CD4-positive, alpha-beta T cell treated with Interleukin-21 for 1 hour (primary cell): ENCODE data around the gene MYH9.

Source experiments
- DNase-seq: peaks from one replicate; pipeline ENCODE4 v3.0.0-alpha.2; 2020

MYH9 gene

GRCh38 chr22:36385491-36386350, 2.0 kb downstream of the MYH9 start:
- DNase-seq: peak; percentile 49

DNA sequence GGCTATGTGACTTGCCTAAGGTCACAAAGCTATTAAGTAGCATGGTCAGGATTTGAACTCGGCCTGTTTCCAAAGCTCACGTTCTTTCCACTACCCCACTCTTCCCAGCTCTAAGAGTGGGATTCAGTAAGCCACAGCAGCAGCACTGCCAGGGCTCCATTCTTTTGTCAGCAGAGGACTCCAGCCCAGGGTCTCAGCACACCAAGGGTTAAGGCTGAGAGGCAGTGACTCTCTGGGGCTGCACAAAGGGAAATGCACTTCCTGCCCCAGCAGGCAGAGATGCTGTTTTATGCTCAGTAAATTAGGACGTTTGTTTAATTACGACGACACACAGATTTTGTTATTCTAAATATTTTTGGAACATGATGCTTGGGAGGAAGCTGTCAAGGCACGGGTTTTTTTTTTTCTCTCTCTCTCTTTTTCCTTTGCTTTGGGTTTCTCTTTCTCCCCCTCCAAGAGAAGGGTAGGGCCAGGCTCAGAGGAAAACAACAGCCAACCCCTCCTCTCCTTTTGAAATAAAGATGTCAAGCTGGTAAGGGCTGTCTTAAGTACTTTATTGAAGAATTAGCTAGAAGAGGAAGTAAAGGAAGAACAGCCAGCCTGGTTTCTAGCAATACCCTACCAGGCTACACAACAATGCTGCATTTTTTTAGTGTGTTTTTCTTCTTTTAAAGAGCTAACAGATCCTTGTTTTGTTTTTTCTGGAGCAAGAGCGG, 2.8 kb downstream of the MYH9 start:
- DNase-seq: peak; percentile 73

GRCh38 chr22:36383110-36383581, 4.6 kb downstream of the MYH9 start:
- DNase-seq: peak; percentile 76

DNA sequence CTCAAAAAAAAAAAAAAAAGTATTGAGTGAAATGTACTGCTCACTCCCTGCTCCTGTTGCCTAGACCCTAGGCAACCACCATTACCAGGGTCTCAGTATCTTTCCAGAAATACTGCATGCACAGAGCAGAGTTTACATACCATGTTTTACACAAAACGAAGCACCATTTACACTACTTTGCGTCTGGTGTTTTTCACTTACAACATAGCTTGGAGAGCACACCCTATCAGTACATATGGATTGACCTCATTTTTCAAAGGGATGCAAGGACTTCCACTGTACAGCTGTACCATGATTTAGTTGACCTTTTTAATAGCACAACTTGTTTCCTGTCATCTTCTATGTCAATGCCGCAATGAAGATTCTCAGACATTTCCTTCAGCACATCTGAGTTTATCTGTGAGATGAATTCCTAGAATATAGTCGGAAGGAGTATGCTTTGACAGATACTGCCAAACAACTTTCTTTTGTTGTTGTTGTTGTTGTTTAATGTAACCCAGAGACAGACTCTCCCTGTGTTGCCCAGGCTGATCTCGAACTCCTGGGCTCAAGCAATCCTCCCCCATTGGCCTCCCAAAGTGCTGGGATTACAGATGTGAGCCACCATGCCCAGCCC, 6.1 kb downstream of the MYH9 start:
- DNase-seq: no peak

GRCh38 chr22:36379593-36380361, 8.0 kb downstream of the MYH9 start:
- DNase-seq: peak; percentile 75

DNA sequence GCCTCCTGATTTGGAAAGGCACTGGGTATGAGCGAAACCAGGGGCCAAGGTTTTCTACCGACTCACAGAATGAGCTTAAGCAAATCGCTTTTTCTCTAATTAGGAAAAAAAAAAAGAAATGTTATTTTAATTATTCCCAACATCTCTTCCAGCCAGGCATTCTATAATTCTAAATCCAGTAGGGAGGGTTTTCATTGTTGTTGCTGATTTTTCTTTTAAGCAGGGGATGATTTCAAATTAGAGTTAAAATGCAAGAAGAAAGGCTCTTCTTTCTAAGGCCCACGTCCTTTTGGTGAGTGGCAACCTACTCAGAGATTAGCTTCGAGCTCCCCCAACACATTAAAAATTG, 8.9 kb downstream of the MYH9 start:
- no peak for DNase-seq

DNA sequence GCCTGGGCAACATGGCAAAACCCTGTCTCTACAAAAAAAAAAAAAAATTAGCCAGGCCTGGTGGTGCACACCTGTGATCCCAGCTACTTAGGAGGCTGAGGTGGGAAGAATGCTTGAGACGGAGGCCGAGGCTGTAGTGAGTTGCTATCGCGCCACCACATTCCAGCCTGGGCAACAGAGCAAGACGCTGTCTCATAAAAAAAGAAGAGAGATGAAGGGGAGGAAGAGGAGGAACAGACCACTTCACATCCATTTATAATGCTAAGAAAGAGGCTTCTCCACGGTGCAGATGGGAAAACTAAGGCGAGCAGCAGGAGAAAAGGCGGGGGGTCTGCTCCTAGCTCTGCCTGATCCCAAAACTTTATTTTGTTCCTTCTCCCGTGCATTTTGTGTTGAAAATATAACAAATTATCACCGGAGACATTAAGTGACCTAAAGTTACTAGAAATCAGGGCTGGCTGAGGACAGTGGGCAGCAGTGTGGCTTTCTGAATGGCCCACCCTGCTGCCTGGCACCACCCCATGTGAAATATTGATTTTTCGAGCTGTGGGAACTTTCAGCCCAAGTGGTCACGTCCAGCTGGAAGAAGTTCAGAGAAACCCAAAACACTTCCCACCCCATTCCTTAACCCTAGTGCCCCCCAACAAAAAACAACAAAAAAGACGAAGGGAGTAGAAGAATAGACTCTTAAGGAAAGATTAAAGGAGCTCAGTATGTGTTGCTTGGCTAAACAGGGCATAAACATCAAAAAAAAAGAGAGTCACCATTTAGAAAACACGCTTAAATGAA, 9.5 kb downstream of the MYH9 start:
- no peak for DNase-seq

DNA sequence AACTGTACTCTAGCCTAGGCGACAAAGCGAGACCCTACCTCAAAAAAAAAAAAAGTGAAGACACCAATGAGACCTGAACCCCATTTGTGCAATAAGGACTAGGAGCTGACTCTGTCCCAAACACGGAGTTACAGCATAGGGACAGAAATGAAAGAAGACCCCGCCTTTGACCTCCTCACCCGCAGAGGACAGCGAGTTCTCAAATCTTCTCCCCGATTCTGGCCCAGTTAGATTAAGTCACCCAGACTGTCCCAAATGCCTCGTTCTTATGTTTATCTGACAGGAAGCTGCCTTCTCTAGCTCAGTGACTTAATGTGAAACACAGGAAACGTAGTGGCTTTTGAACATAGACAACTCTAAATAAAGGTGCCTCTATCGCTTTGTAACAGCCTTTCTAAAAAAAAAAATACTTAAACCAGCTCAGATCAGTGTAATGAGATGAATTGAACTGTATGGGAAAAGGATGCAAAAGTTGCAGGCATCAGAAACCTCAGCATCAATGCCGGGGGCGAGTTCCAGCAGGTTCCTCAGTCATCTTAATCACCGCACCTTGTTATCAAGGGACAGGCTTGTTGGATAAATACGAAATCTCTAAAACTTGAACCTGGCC, 10.6 kb downstream of the MYH9 start:
- DNase-seq: peak; percentile 84

- no peak for DNase-seq
Measured at GRCh38 chr22:36376265-36376664, 11.5 kb downstream of the MYH9 start.

DNA sequence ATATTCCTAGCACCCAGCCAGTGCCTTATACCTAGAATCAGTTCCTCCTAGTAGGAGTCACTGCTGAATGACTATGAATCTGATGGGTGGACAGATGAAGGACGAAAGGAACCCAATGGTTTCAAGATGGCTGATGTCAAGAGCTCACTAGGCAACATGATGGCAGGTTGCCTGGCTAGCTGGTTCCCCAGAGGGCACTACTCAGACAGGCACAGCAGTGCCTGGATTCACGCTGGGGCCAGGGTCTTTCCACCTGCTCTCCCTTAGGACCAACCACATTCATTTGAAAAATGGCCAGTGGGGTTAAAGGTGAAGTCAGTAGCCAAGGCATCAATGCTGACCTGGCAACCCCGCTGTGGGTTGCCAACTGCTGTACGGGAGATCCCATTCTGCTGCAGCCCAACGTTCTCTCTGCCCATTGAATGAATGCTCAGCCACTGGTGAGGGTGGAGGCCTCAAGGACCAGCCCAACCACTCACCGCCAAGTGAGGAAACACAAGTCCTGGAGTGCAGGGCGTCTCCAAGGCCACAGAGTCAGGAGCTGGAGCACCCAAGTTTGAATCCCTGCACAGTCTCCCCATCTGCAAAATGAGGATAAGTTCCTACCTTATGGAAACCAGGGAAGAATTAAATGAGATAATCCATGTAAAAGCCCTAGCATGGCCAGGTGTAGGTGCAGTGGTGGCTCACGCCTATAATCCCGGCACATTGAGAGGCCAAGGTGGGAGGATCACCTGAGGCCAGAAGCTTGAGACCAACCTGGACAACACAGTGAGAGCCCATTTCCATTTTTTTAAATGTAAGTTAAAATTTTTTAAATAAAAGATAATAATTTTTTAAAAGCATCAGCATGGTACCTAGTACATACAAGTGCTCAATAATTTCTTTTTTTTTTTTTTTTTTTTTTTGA, 12.4 kb downstream of the MYH9 start:
- no peak for DNase-seq

DNA sequence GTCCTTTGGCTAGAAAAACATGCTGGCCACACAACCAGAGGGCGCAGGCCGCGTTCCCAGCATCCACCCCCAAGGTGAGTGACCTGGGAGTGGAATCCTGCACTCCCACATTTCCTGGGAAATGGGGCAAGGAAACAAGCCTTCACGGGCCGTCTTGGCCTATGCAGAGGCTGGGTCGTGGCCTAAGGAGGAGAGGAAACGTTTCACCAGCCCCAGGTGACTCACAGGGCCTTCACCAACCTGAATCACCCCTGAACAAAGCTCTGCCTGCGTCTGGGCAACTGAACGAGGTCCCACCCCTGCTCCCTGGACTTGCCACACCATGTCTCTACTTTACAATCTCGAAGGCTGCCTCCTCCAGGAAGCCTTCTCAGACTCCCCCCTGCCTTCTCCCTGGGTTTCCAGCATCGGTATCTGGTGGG, 13.2 kb downstream of the MYH9 start:
- DNase-seq: no peak

DNA sequence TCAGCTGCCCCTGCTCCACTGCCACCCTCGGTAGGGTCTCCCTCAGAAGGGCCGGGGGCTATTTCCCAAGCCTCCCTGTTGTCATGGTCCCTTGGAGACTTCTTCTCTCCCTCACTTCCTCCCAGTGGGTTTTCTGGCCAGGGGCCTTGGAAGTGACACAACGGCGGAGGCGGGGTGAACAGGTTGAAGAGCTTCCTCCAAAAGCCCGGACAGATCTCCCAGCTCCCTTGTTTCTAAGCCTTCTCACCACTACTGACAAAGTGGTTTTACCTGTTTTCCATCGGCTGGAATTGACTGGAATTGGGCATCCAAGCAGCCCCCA, 14.5 kb downstream of the MYH9 start:
- no peak for DNase-seq

DNA sequence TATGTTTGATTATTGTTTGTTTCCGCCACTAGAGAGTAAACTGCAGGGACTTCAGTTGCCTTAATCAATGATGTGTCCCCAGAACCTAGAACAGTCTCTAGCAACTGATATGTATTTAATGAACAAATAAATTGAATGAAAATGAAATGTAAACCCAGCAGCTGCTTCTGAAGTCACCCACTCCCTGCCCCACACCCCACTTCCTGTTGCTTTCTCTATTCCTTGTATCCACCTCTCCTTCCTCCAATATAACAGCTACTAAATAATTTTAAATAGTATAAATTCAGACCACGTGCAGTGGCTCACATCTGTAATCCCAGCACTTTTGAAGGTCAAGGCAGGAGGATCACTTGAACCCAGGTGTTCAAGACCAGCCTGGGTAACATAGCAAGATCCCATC, 15.8 kb downstream of the MYH9 start:
- no peak for DNase-seq

DNA sequence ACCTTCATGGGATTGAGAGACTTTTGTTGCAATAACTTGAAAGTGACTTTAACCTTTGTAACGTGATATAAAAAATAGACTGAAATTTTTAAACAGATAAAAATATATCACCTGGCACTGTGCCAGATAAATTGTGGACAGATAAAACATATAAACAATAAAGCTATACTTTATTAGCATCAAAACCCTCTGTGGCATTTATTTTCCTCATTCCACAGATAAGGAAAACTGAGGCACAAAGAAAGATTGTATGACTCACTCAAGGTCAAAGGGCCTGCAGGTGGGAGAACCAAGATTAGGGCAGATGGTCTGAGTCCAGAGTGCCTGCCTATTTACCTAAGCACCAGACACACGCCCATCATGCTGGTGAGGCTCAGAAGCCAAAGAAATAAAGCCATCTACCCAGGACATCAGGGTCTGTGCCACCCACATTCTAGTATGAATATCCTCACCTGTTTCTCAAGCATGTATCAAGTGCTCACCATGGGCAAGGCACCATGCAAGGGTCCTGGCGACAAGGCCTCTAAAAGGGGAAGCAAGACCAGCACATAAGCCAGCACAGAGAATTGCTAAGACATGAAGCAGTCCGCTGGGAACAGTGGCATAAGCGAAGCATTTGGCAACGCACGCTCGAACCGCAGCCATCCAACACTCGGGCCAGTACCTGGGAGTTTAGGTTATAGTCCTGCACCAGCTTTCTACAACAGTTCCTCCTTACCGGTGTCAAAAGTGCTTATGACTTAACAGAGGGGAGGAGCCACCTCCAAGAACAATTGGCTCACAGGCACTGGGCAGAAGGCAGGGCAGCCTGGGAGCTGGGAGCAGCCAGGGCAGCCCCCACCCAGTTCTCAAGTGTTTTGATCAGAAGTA, 17.6 kb downstream of the MYH9 start:
- peak; percentile 52 for DNase-seq

GRCh38 chr22:36369004-36369921, 18.5 kb downstream of the MYH9 start:
- DNase-seq: peak; percentile 58

- DNase-seq: peak; percentile 53
Measured at GRCh38 chr22:36368359-36368983, 19.3 kb downstream of the MYH9 start.

GRCh38 chr22:36367479-36367878, 20.3 kb downstream of the MYH9 start:
- no peak for DNase-seq

DNA sequence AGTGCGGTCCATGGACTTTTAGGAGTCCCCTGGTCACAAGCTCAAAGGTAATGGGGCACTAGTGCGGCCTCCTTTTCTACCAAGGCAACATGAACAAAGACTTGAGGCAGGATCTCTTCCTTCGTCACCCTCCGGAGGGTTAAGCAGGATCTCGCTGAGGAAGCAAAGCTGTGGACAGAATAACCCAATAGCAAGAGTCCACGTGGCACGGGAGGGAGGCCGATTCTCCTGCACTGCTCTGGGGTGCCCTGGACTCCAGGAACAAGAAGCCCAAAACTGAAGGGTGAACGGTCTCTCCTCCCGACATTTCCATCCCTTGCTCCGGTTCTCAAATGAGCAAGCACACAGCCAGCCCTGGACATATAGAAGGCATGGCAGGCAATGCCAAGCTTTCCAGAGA, 20.7 kb downstream of the MYH9 start:
- DNase-seq: no peak
